Body of pancreas (tissue), 4 donors: ENCODE data around the gene TNNI2. TPM values are rescaled to one million over a fixed set of nuclear protein-coding genes. Genes with fewer than 3 reads are reported as not detected.

Source experiments
- ATAC-seq: fragments of 150-250 bp; one replicate; pipeline ENCODE4 v1.9.1; 2016
- DNase-seq, 4 donors: peaks; one replicate each; pipeline ENCODE4 v3.0.0-alpha.2; 2019
- H3K27ac ChIP-seq, 4 donors: fragments of 200-600 bp; sonication (generic); 1 replicate in 3 of 4; 2 replicates in 1 of 4; pipeline versions ENCODE4 v1.5.1 to v1.6.1; 2016 to 2019; ENCODE audit warnings: mild to moderate bottlenecking in 1 of 4, mixed read lengths in 1 of 4, moderate library complexity in 1 of 4
- H3K27me3 ChIP-seq, 2 donors: fragments of 200-600 bp; sonication (generic); one replicate each; pipeline ENCODE4 v1.6.0; 2016; ENCODE audit warnings: mild to moderate bottlenecking in 1 of 2
- H3K36me3 ChIP-seq, 2 donors: fragments of 200-600 bp; sonication (generic); replicated peaks in 1 of 2; 2 replicates each; pipeline ENCODE4 v1.5.1; 2016; ENCODE audit warnings: low read depth in 2 of 2; ENCODE audit not compliant: insufficient read depth in 1 of 2
- H3K4me1 ChIP-seq: fragments of 200-600 bp; sonication (generic); one replicate; pipeline ENCODE4 v1.6.0; 2016
- H3K4me3 ChIP-seq, 2 donors: fragments of 200-600 bp; sonication (generic); 1 replicate in 1 of 2; 2 replicates in 1 of 2; pipeline ENCODE4 v1.5.1; 2016 to 2019
- H3K9me3 ChIP-seq, 3 donors: fragments of 200-600 bp; sonication (generic); 1 replicate in 2 of 3; 2 replicates in 1 of 3; pipeline ENCODE4 v1.5.1; 2016
- CTCF ChIP-seq, 7 experiments: fragments of 450-650 bp in 4 of 7; fragments of 200-600 bp in 3 of 7; sonication (generic) in 3 of 7; IDR thresholded peaks; one replicate each; pipeline ENCODE4 v1.5.1; 2016 to 2019; ENCODE audit warnings: antibody characterized with exemption in 7 of 7
- POLR2A ChIP-seq, 3 donors: fragments of 450-650 bp; IDR thresholded peaks; one replicate each; pipeline ENCODE4 v1.6.1; 2016; ENCODE audit warnings: antibody characterized with exemption in 3 of 3, mild to moderate bottlenecking in 2 of 3
- WGBS, 2 donors: methylation state at CpG; one replicate each; pipeline ENCODE4 v1.1.5; 2017; 5-methylcytosine and 5-hydroxymethylcytosine counted together
- intact Hi-C: fragments of 100-400 bp; cut with DNase I; formaldehyde crosslinking; loops from one replicate; pipeline ENCODE4 v1.15.1; 2023
- total RNA-seq, 2 donors: library from RNA; depleted of rRNA; stranded (reverse); fragments of >200 nt; gene quantifications; one replicate each; pipeline ENCODE4 v1.1.0, GENCODE V29; 2016

TNNI2 gene
- total RNA-seq, 2 donors from 2014 or later = 3.4 to 3.6 TPM

- DNase-seq = no peak
Measured at GRCh38 chr11:1861435-1862411, 22.9 kb downstream of the TNNI2 start.

GRCh38 chr11:1862588-1863351 lies 24.0 kb downstream of the TNNI2 start:
- ATAC-seq (peak; percentile 59), DNase-seq (peak in 2 of 4 donors; percentile 44 to 62)
- Histone ChIP-seq H3K27ac (peak overlapping the region; percentile 9 to 83 (median 66)), H3K4me3 (no peak overlapping the region), H3K36me3 (no peaks in the 10 kb centered on the region), H3K27me3 (no peaks in the 10 kb centered on the region), H3K4me1 (peaks cover 30% of the 10 kb centered on the region), H3K9me3 (no peaks in the 10 kb centered on the region)
- WGBS, 2 donors = 90% methylated on average over 13 to 14 of the region's 14 CpGs
- intact Hi-C loops = no loop called here
- TF ChIP-seq CTCF (IDR thresholded peaks at IDR 0.05) (no peak), POLR2A (IDR thresholded peaks at IDR 0.05) (no peak)

More at GRCh38 chr11:1861435-1862411, 22.9 kb downstream of the TNNI2 start:
- Histone ChIP-seq H3K4me3 (no peak overlapping the region), H3K27ac (peak overlapping the region in 2 of 4 donors; percentile 75 to 83), H3K36me3 (no peaks in the 10 kb centered on the region), H3K4me1 (peaks cover 30% of the 10 kb centered on the region), H3K27me3 (no peaks in the 10 kb centered on the region), H3K9me3 (no peaks in the 10 kb centered on the region)
- WGBS, 2 donors = 88 to 92% methylated on average over 4 of the region's 4 CpGs
- ATAC-seq = no peak
- TF ChIP-seq CTCF (IDR thresholded peaks at IDR 0.05) (no peak), POLR2A (IDR thresholded peaks at IDR 0.05) (no peak)
- intact Hi-C loops = no loop called here

DNA sequence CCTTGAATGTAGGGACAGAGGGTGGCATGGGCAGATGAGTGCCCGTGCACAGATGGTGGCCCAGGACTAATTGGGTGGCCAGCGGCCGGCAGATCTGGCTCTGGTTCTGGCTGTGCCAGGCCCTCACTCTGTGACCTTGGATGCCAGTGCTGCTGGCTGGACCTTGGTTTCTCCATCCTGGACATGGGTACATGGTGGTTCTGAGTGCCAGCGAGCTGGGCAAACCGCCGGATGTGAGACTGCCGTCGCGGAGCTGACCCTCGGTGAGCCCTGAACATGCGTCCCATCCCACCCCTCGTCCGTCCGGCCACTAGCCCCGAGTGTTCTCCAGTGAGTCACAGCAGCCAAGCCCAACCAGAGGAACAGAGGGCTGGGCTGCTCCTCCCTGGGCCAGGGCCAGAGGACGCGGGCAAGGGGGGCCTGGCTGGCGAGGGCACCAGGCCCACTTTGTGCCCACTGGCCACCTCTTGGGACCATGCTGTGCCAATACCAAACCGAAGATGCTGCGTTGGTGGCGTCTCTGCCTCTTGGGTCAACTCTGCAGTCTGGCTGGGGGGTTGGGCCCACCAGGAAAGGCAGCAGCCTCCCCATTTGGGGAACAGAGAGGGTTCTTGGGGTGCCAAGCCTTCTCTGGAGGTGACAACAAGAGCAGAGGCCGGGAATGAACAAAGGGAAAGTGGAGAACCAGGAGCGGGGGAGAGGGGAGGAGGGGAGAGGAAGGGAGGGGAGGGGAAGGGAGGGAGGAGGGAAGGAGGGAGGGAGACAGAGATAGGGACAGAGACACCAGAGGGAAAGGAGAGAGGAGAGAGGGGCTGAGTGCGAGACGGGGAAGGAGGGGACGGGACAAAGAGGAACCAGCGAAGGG lies 24.8 kb downstream of the TNNI2 start:
- ATAC-seq = peak; percentile 94
- intact Hi-C loops = no loop called here
- peaks cover 30% of the 10 kb centered on the region for H3K4me1 ChIP-seq
- no peaks in the 10 kb centered on the region for H3K36me3 ChIP-seq
- peak; percentile 84 to 91 (median 88) for DNase-seq
- H3K9me3 ChIP-seq = no peaks in the 10 kb centered on the region
- H3K27me3 ChIP-seq = no peaks in the 10 kb centered on the region
- 21 to 27% methylated on average over 18 to 26 of the region's 27 CpGs for WGBS, 2 donors
- peak overlapping the region; percentile 9 to 83 (median 66) for H3K27ac ChIP-seq
- no peak overlapping the region for H3K4me3 ChIP-seq
- TF ChIP-seq CTCF (IDR thresholded peaks at IDR 0.05) = no peak
- TF ChIP-seq POLR2A (IDR thresholded peaks at IDR 0.05) = peak in 2 of 3 donors; percentile 26 to 35

- intact Hi-C loops = no loop called here
- Histone ChIP-seq H3K36me3 (no peaks in the 10 kb centered on the region), H3K4me1 (peaks cover 30% of the 10 kb centered on the region), H3K27me3 (no peaks in the 10 kb centered on the region), H3K4me3 (no peak overlapping the region), H3K27ac (peak overlapping the region in 3 of 4 donors; percentile 58 to 83 (median 75)), H3K9me3 (no peaks in the 10 kb centered on the region)
- TF ChIP-seq CTCF (IDR thresholded peaks at IDR 0.05) = no peak
- no peak for TF ChIP-seq POLR2A (IDR thresholded peaks at IDR 0.05)
- no peak for ATAC-seq
- WGBS, 2 donors = 82 to 91% methylated on average over 18 of the region's 18 CpGs
- no peak for DNase-seq
Measured at GRCh38 chr11:1864231-1864630, 25.4 kb downstream of the TNNI2 start.
